ENCODE results near the gene FSD2.

The FSD2 gene

GRCh38 chr15:82846621-82847020 is 40.8 kb upstream of the FSD2 start:
- H3K9me2 ChIP-seq (replicated peaks; ENCODE audit: insufficient read depth, low read length): no peaks in the 10 kb centered on the region
- no peaks in the 10 kb centered on the region for H3F3A ChIP-seq (ENCODE audit: insufficient read depth, low read length)
- H3K27ac ChIP-seq (ENCODE audit: low read length): no peak overlapping the region
- no peak for DNase-seq
- H3K4me2 ChIP-seq (ENCODE audit: low read depth, low read length): no peak overlapping the region
- no peaks in the 10 kb centered on the region for H3K4me1 ChIP-seq (ENCODE audit: low read length)
- H3K4me3 ChIP-seq (ENCODE audit: low read length): no peak overlapping the region
- H2AFZ ChIP-seq (ENCODE audit: low read length): no peak overlapping the region
- no peaks in the 10 kb centered on the region for H3K36me3 ChIP-seq (replicated peaks; ENCODE audit: insufficient read depth, low read length)
- no peak for TF ChIP-seq EZH2phosphoT487 (IDR thresholded peaks at IDR 0.05; ENCODE audit: low read length)
- no peak for TF ChIP-seq EZH2 (optimal IDR thresholded peaks at IDR 0.05; ENCODE audit: low read depth, low read length)
- TF ChIP-seq CTCF (IDR thresholded peaks at IDR 0.05; ENCODE audit: low read length): no peak
- no peak overlapping the region for H3K9ac ChIP-seq (ENCODE audit: low read length)
- H4K20me1 ChIP-seq (ENCODE audit: insufficient read depth, low read length): no peaks in the 10 kb centered on the region
- no peaks in the 10 kb centered on the region for H3K9me3 ChIP-seq (replicated peaks; ENCODE audit: insufficient read depth, low read length)
- no peaks in the 10 kb centered on the region for H3K79me2 ChIP-seq (ENCODE audit: low read length)
- H3K27me3 ChIP-seq (replicated peaks; ENCODE audit: insufficient read depth, low read length): no peaks in the 10 kb centered on the region

GRCh38 chr15:82845686-82846085 is 39.8 kb upstream of the FSD2 start:
- no peaks in the 10 kb centered on the region for H3K9me2 ChIP-seq (replicated peaks; ENCODE audit: insufficient read depth, low read length)
- no peaks in the 10 kb centered on the region for H3F3A ChIP-seq (ENCODE audit: insufficient read depth, low read length)
- no peak overlapping the region for H3K4me3 ChIP-seq (ENCODE audit: low read length)
- no peaks in the 10 kb centered on the region for H3K79me2 ChIP-seq (ENCODE audit: low read length)
- no peak for TF ChIP-seq EZH2 (optimal IDR thresholded peaks at IDR 0.05; ENCODE audit: low read depth, low read length)
- no peak for TF ChIP-seq CTCF (IDR thresholded peaks at IDR 0.05; ENCODE audit: low read length)
- no peak for TF ChIP-seq EZH2phosphoT487 (IDR thresholded peaks at IDR 0.05; ENCODE audit: low read length)
- no peak overlapping the region for H3K27ac ChIP-seq (ENCODE audit: low read length)
- H3K9ac ChIP-seq (ENCODE audit: low read length): no peak overlapping the region
- H3K4me1 ChIP-seq (ENCODE audit: low read length): no peaks in the 10 kb centered on the region
- H4K20me1 ChIP-seq (ENCODE audit: insufficient read depth, low read length): no peaks in the 10 kb centered on the region
- H3K9me3 ChIP-seq (replicated peaks; ENCODE audit: insufficient read depth, low read length): no peaks in the 10 kb centered on the region
- no peak for DNase-seq
- H2AFZ ChIP-seq (ENCODE audit: low read length): no peak overlapping the region
- H3K36me3 ChIP-seq (replicated peaks; ENCODE audit: insufficient read depth, low read length): no peaks in the 10 kb centered on the region
- H3K27me3 ChIP-seq (replicated peaks; ENCODE audit: insufficient read depth, low read length): no peaks in the 10 kb centered on the region
- H3K4me2 ChIP-seq (ENCODE audit: low read depth, low read length): no peak overlapping the region

- Histone ChIP-seq H4K20me1 (ENCODE audit: insufficient read depth, low read length) (no peaks in the 10 kb centered on the region), H3K9me3 (replicated peaks; ENCODE audit: insufficient read depth, low read length) (no peaks in the 10 kb centered on the region), H3K4me1 (ENCODE audit: low read length) (no peaks in the 10 kb centered on the region), H3K4me2 (ENCODE audit: low read depth, low read length) (no peak overlapping the region), H2AFZ (ENCODE audit: low read length) (no peak overlapping the region), H3K4me3 (ENCODE audit: low read length) (no peak overlapping the region), H3K79me2 (ENCODE audit: low read length) (no peaks in the 10 kb centered on the region), H3K27ac (ENCODE audit: low read length) (no peak overlapping the region), H3F3A (ENCODE audit: insufficient read depth, low read length) (no peaks in the 10 kb centered on the region), H3K9ac (ENCODE audit: low read length) (no peak overlapping the region), H3K9me2 (replicated peaks; ENCODE audit: insufficient read depth, low read length) (no peaks in the 10 kb centered on the region), H3K27me3 (replicated peaks; ENCODE audit: insufficient read depth, low read length) (no peaks in the 10 kb centered on the region), H3K36me3 (replicated peaks; ENCODE audit: insufficient read depth, low read length) (no peaks in the 10 kb centered on the region)
- TF ChIP-seq EZH2phosphoT487 (IDR thresholded peaks at IDR 0.05; ENCODE audit: low read length) (no peak), EZH2 (optimal IDR thresholded peaks at IDR 0.05; ENCODE audit: low read depth, low read length) (no peak), CTCF (IDR thresholded peaks at IDR 0.05; ENCODE audit: low read length) (no peak)
- no peak for DNase-seq
Measured at GRCh38 chr15:82843566-82843965, 37.7 kb upstream of the FSD2 start.
